GM21723 (cell line): ENCODE results near the gene SPDYC.

Source experiments
- ATAC-seq: cut with Tn5 transposase; IDR thresholded peaks from one replicate; pipeline ENCODE4 v1.9.1; 2021; ENCODE audit warnings: mild to moderate bottlenecking, moderate library complexity; ENCODE audit not compliant: unreplicated experiment

Gene SPDYC

GRCh38 chr11:65218446-65218845, 48.4 kb downstream of the SPDYC start:
- no peak for ATAC-seq

- no peak for ATAC-seq
Observed at GRCh38 chr11:65219930-65220213, 49.8 kb downstream of the SPDYC start.

- no peak for ATAC-seq
Observed at GRCh38 chr11:65221026-65221425, 51.0 kb downstream of the SPDYC start.
